CD8-positive, alpha-beta memory T cell (primary cell): ENCODE results near the gene TSC22D4. TPM values are rescaled to one million over a fixed set of nuclear protein-coding genes. Genes with fewer than 3 reads are reported as not detected.

Experiments
- CTCF ChIA-PET: fragments of 350-600 bp; sonication (Branson Sonifier 250); formaldehyde crosslinking; loops from one replicate; lab custom pipeline; 2021; ENCODE audit warnings: antibody characterized with exemption; lab: Charles Lee
- POLR2A ChIA-PET: fragments of 350-600 bp; sonication (Branson Sonifier 250); formaldehyde crosslinking; loops from one replicate; lab custom pipeline; 2021; ENCODE audit warnings: antibody characterized with exemption; lab: Charles Lee
- DNase-seq, 5 donors: peaks; one replicate each; pipeline versions ENCODE4 v3.0.0 to v3.0.0-alpha.2; 2020 to 2022; ENCODE audit warnings: mixed read lengths in 1 of 5
- H3K27ac ChIP-seq: one replicate; pipeline ENCODE4 v1.7.0; 2013; ENCODE audit warnings: low read depth, mild to moderate bottlenecking, low read length, moderate library complexity
- H3K27me3 ChIP-seq: 2 replicates; pipeline ENCODE4 v1.7.0; 2013; ENCODE audit warnings: low read length, mild to moderate bottlenecking; ENCODE audit not compliant: insufficient read depth, poor library complexity, severe bottlenecking
- H3K36me3 ChIP-seq: 2 replicates; pipeline ENCODE4 v1.7.0; 2013; ENCODE audit warnings: mild to moderate bottlenecking, low read length, moderate library complexity; ENCODE audit not compliant: insufficient read depth
- H3K4me1 ChIP-seq: 2 replicates; pipeline ENCODE4 v1.7.0; 2013; ENCODE audit warnings: mild to moderate bottlenecking, low read length, moderate library complexity; ENCODE audit not compliant: insufficient read depth
- H3K4me3 ChIP-seq: 2 replicates; pipeline ENCODE4 v1.7.0; 2013; ENCODE audit warnings: mild to moderate bottlenecking, low read length
- H3K9me3 ChIP-seq: 2 replicates; pipeline ENCODE4 v1.7.0; 2013; ENCODE audit warnings: mild to moderate bottlenecking, low read length
- H3K27ac Mint-ChIP-seq, 8 donors: one replicate each; pipeline ENCODE4 v1.8.0; 2020 to 2021; ENCODE audit warnings: mixed read lengths in 8 of 8, mild to moderate bottlenecking in 6 of 8, inconsistent platforms in 3 of 8, moderate library complexity in 3 of 8
- H3K27me3 Mint-ChIP-seq, 2 donors: one replicate each; pipeline ENCODE4 v1.8.0; 2020 to 2021; ENCODE audit warnings: mixed read lengths in 2 of 2, mild to moderate bottlenecking in 1 of 2, moderate library complexity in 1 of 2
- H3K36me3 Mint-ChIP-seq, 3 donors: one replicate each; pipeline ENCODE4 v1.8.0; 2020 to 2021; ENCODE audit warnings: mixed read lengths in 3 of 3, inconsistent platforms in 1 of 3, mild to moderate bottlenecking in 1 of 3
- H3K4me1 Mint-ChIP-seq, 3 donors: one replicate each; pipeline ENCODE4 v1.8.0; 2020 to 2021; ENCODE audit warnings: mixed read lengths in 3 of 3, inconsistent platforms in 1 of 3, mild to moderate bottlenecking in 1 of 3
- H3K4me3 Mint-ChIP-seq, 7 donors: one replicate each; pipeline ENCODE4 v1.8.0; 2020 to 2021; ENCODE audit warnings: mixed read lengths in 7 of 7, mild to moderate bottlenecking in 6 of 7, moderate library complexity in 4 of 7, inconsistent platforms in 2 of 7
- H3K9me3 Mint-ChIP-seq, 5 donors: one replicate each; pipeline ENCODE4 v1.8.0; 2020 to 2022; ENCODE audit warnings: mixed read lengths in 5 of 5, mild to moderate bottlenecking in 3 of 5, moderate library complexity in 2 of 5, inconsistent platforms in 1 of 5
- polyA plus RNA-seq: library from polyadenylated mRNA; unstranded; fragments of 300-500 nt; fragmentation: Illumina TruSeq; gene quantifications from one replicate; pipeline ENCODE4 v1.2.3, GENCODE V29; 2021
- total RNA-seq, 2 experiments: library from RNA; stranded (reverse); gene quantifications; one replicate each; pipeline ENCODE4 v1.2.3, GENCODE V29; 2021

TSC22D4 gene
- total and polyA plus RNA-seq, 3 experiments from 2014 or later, result 40.5 to 99.1 (median 96.2) TPM

DNA sequence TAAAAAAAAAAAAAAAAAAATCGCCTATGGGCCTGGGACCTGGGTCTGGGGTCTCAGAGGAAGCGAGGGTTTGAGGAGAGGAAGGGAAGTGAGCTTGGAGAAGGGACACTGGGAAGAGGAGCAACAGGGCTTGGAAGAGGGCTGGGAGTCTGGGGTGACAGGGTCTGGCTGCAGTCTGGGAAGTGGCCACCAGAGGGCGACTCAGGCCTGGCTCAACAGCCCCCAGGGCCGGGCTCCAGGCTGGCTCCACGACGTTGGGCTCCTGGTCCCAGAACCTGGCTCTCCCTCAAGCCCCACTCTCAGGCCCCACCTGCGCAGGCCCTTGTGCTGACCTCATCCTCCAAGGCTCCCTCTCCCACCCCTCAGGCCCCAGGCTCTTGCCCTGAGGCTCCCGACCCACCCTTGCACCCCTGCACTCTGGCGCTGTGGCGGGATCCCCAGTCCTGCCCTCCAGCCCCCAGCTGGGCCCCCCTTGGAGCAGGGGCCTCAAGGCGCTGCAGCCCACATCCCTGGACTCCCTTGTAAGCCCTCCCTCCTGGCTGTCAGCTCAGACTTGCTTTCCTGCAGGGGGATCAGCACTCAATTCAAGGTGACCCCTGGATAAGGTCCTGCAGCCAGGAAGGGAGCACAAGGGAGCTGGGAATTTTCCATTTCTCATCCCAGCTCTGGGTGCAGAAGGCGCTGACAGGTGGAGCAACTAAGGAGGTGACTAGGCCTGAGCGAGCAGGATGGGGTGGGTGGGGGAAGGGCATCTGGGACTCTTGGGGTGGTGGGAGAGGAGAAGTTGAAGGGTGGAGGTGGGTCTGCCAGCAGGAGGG lies 9.6 kb downstream of the TSC22D4 start:
- ChIA-PET POLR2A (interaction anchor here (0.6 to 2.2 kb wide), 7 partner anchors 8 to 90 kb away, joined by 3 to 13 read pairs (median 3); no protein-coding TSS in a partner anchor), CTCF (interaction anchor here (0.6 to 4.9 kb wide), 31 partner anchors 8 to 381 kb away, joined by 3 to 82 read pairs (median 4); partner anchors contain the start of genes FBXO24, LRCH4, NYAP1 and POP7)
- Histone ChIP-seq H3K27me3 (no peaks in the 10 kb centered on the region), H3K36me3 (peaks cover 21% of the 10 kb centered on the region), H3K4me1 (peaks cover 24% of the 10 kb centered on the region), H3K27ac (no peak overlapping the region), H3K4me3 (no peak overlapping the region), H3K9me3 (no peaks in the 10 kb centered on the region)
- no peaks in the 10 kb centered on the region for H3K9me3 Mint-ChIP-seq
- peak overlapping the region in 7 of 8 donors; percentile 64 to 83 (median 70) for H3K27ac Mint-ChIP-seq
- H3K4me3 Mint-ChIP-seq, result no peak overlapping the region
- peaks cover 17 to 46% (median 31%) of the 10 kb centered on the region in 3 donors for H3K4me1 Mint-ChIP-seq
- H3K36me3 Mint-ChIP-seq, result peaks cover 0 to 63% (median 2%) of the 10 kb centered on the region in 3 donors
- DNase-seq, result peak; percentile 69 to 86 (median 80)
- no peaks in the 10 kb centered on the region for H3K27me3 Mint-ChIP-seq

DNA sequence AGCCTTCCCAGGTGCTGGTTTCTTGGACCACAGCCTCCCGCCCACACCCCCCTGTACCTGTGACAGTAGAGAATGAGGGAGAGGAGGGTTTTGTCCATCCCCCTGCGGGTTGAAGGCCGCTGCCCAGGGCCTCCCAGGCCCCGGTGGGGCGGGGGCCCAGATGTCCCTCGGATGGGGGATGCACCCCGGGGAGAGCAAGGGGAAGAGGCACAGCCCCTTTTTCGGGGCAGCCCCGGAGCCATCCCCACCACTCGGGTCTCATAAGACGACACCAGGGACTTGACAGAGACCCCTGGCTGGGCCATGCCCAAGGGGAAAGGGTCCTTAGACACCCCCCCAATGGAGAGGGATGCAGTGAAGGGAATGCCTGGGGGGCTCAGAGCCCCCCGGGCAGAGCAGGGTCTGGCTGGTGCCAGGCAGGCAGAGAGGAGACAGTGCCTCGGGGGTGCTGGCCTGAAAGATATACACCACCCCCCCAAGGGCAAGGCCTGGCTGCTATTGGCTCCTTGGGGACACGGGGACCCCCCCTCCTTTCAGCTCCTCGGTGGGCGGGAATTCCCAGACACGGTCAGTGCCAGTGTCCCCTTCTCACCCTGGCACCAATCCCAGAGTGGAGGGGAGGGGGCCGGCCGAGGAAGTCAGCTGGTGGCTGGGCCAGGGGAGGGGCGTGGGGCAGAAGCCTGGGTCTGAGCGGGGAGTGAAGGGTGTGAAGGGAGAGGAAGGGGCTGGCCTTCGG lies 11.2 kb downstream of the TSC22D4 start:
- DNase-seq, result no peak
- no peak overlapping the region for H3K4me3 ChIP-seq
- H3K27ac Mint-ChIP-seq, result no peak overlapping the region
- H3K27me3 ChIP-seq, result no peaks in the 10 kb centered on the region
- peaks cover 0 to 60% (median 2%) of the 10 kb centered on the region in 3 donors for H3K36me3 Mint-ChIP-seq
- H3K36me3 ChIP-seq, result peaks cover 14% of the 10 kb centered on the region
- peaks cover 8 to 30% (median 17%) of the 10 kb centered on the region in 3 donors for H3K4me1 Mint-ChIP-seq
- no peaks in the 10 kb centered on the region for H3K27me3 Mint-ChIP-seq
- ChIA-PET CTCF (interaction anchor here (2.8 to 4.9 kb wide), 6 partner anchors 13 to 118 kb away, joined by 9 to 82 read pairs (median 20); partner anchors contain the start of genes FBXO24, LRCH4, NYAP1 and TSC22D4), POLR2A (interaction anchor here (2.2 kb wide), 1 partner anchor 92 kb away, joined by 13 read pairs; no protein-coding TSS in a partner anchor)
- H3K9me3 ChIP-seq, result no peaks in the 10 kb centered on the region
- no peak overlapping the region for H3K27ac ChIP-seq
- peaks cover 9% of the 10 kb centered on the region for H3K4me1 ChIP-seq
- no peaks in the 10 kb centered on the region for H3K9me3 Mint-ChIP-seq
- no peak overlapping the region for H3K4me3 Mint-ChIP-seq

DNA sequence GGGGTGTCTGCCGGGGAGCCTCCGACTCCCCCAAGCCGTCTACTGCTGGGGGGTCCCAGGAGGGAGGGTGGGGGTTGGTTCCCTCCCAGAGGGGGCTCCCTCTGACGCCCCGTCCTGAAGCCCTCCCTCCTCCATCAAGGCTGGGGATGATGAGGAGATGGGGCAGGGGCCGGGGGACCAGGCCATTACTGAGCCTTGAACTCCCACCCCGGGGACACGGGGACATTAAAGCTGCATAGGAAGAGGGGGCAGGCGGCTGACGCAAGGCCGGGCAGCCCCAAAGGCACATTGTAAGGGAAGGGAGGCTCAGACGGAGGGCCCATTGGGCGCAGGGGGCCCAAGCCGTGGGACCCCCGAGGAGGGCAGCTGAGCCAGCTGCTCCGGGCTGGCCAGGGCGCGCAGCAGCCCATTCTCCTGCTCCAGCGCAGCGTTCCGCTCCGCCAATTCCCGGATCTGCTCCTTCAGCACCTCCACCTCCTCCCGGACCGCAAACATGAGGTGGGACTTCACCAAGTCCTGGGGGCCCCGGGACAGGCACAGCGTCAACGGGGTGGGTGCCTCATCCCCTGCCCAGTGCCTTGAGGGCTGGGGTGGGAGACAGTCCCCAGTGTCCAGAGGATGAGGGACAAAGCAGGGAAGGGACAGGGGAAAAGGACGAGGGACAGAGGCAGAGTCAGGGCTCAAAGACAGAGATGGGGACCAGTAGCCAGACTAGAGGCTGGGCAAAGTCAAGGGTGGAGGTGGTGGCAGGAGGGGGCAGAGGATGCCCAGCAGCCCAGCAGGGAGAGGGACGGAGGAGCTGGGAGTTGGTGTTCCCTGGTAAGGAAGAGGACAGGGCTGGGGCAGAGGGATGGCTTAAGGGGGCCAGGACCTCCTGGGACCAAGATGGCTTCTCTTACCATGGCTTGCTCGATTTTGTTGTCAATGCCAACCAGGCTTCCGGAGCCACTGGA lies 12.1 kb downstream of the TSC22D4 start:
- Mint-ChIP-seq H3K36me3 (peaks cover 0 to 57% (median 2%) of the 10 kb centered on the region in 3 donors), H3K9me3 (no peaks in the 10 kb centered on the region), H3K4me3 (no peak overlapping the region), H3K27ac (no peak overlapping the region), H3K27me3 (no peaks in the 10 kb centered on the region), H3K4me1 (peaks cover 8 to 26% (median 15%) of the 10 kb centered on the region in 3 donors)
- Histone ChIP-seq H3K27me3 (no peaks in the 10 kb centered on the region), H3K9me3 (no peaks in the 10 kb centered on the region), H3K36me3 (peaks cover 14% of the 10 kb centered on the region), H3K4me1 (peaks cover 7% of the 10 kb centered on the region), H3K4me3 (no peak overlapping the region), H3K27ac (no peak overlapping the region)
- DNase-seq, result no peak
- ChIA-PET CTCF (interaction anchor here (2.3 to 4.9 kb wide), 3 partner anchors 13 to 93 kb away, joined by 14 to 82 read pairs (median 36); partner anchors contain the start of genes NYAP1 and TSC22D4), POLR2A (no interaction called here)

DNA sequence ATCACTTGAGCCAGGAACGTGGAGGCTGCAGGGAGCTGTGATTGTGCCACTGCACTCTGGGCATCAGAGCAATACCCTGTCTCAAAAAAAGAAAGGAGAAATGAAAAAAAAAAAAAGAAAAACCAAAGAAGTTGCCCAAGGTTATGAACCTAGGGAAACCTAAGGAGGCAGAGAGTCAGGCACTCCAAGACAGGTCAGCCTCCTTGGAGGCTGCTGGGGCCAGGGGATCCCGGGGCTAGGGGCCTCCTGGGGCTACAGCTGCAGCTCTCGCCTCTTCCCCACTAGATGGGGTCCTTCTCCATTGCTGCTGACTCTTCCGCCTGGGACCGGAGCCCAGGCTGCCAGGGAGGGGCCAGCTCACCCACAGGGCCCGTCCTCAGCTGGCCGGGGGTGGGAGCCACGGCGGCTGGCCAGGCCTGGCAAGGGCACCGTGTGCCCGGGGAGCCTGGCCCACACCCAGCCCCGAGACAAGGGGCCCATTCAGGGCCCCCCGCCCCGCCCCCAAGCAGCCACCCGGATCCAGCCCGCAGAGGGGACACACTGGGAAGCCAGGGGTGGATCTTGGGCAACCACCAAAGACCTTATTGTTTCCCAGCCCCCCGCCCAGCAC lies 13.2 kb downstream of the TSC22D4 start:
- Histone ChIP-seq H3K4me1 (peaks cover 7% of the 10 kb centered on the region), H3K27ac (no peak overlapping the region), H3K4me3 (no peak overlapping the region), H3K27me3 (no peaks in the 10 kb centered on the region), H3K36me3 (peaks cover 14% of the 10 kb centered on the region), H3K9me3 (no peaks in the 10 kb centered on the region)
- Mint-ChIP-seq H3K9me3 (no peaks in the 10 kb centered on the region), H3K27ac (peak overlapping the region in 3 of 8 donors; percentile 35 to 83 (median 47)), H3K4me3 (no peak overlapping the region), H3K27me3 (no peaks in the 10 kb centered on the region), H3K36me3 (peaks cover 0 to 59% (median 3%) of the 10 kb centered on the region in 3 donors), H3K4me1 (peaks cover 6 to 22% (median 14%) of the 10 kb centered on the region in 3 donors)
- POLR2A ChIA-PET, result interaction anchor here (0.5 to 1.1 kb wide), 6 partner anchors 11 to 352 kb away, joined by 3 to 9 read pairs (median 3); partner anchors contain the start of gene TSC22D4
- DNase-seq, result no peak
- CTCF ChIA-PET, result interaction anchor here (0.7 to 2.9 kb wide), 7 partner anchors 11 to 98 kb away, joined by 3 to 14 read pairs (median 4); partner anchors contain the start of gene TSC22D4

DNA sequence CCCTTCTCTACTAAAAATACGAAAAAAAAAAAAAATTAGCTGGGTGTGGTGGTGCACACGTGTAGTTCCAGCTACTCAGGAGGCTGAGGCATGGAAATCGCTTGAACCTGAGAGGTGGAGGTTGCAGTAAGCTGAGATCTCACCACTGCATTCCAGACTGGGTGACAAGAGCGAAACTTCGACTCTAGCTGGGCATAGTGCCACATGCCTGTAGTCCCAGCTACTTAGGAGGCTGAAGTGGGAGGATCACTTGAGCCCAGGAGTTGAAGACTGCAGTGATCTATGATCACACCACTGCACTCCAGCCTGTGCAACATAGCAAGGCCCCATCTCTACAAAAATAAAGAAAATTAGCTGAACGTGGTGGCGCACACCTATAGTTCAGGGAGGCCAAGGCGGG lies 13.7 kb downstream of the TSC22D4 start:
- POLR2A ChIA-PET, result interaction anchor here (0.5 to 1.1 kb wide), 7 partner anchors 11 to 352 kb away, joined by 3 to 9 read pairs (median 3); partner anchors contain the start of gene TSC22D4
- no peaks in the 10 kb centered on the region for H3K9me3 ChIP-seq
- Mint-ChIP-seq H3K4me1 (peaks cover 6 to 17% (median 9%) of the 10 kb centered on the region in 3 donors), H3K9me3 (no peaks in the 10 kb centered on the region), H3K36me3 (peaks cover 0 to 60% (median 3%) of the 10 kb centered on the region in 3 donors), H3K27me3 (no peaks in the 10 kb centered on the region), H3K4me3 (no peak overlapping the region), H3K27ac (peak overlapping the region in 3 of 8 donors; percentile 35 to 83 (median 47))
- H3K36me3 ChIP-seq, result peaks cover 14% of the 10 kb centered on the region
- DNase-seq, result no peak
- H3K27me3 ChIP-seq, result no peaks in the 10 kb centered on the region
- H3K4me3 ChIP-seq, result no peak overlapping the region
- no peak overlapping the region for H3K27ac ChIP-seq
- H3K4me1 ChIP-seq, result peaks cover 7% of the 10 kb centered on the region
- CTCF ChIA-PET, result interaction anchor here (0.7 to 2.9 kb wide), 7 partner anchors 11 to 98 kb away, joined by 3 to 14 read pairs (median 4); partner anchors contain the start of gene TSC22D4

DNA sequence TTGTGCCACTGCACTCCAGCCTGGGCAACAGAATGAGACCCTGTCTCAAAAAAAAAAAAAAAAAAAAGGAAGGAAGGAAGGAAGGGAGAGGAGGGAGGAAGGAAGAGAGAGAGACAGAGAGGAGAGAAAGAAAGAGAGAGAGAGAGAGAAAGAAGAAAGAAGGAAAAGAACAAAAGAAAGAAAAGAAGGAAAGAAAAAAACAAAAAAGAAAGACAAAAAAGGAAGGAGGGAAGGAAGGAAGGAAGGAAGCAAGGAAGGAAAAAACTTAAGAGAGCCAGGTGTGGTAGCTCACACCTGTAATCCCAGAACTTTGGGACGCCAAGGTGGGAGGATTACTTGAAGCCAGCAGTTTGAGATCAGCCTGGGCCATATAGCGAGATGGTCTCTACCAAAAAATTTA lies 14.2 kb downstream of the TSC22D4 start:
- no peak overlapping the region for H3K27ac ChIP-seq
- Mint-ChIP-seq H3K9me3 (no peaks in the 10 kb centered on the region), H3K27ac (peak overlapping the region in 2 of 8 donors; percentile 63 to 72), H3K4me3 (no peak overlapping the region), H3K4me1 (peaks cover 3 to 12% (median 6%) of the 10 kb centered on the region in 3 donors), H3K27me3 (no peaks in the 10 kb centered on the region), H3K36me3 (peaks cover 0 to 58% (median 3%) of the 10 kb centered on the region in 3 donors)
- ChIA-PET POLR2A (interaction anchor here (0.7 to 0.9 kb wide), 3 partner anchors 34 to 205 kb away, joined by 3 to 9 read pairs (median 3); no protein-coding TSS in a partner anchor), CTCF (interaction anchor here (0.7 to 2.9 kb wide), 7 partner anchors 10 to 99 kb away, joined by 3 to 14 read pairs (median 4); no protein-coding TSS in a partner anchor)
- no peak for DNase-seq
- H3K4me1 ChIP-seq, result peaks cover 7% of the 10 kb centered on the region
- peaks cover 14% of the 10 kb centered on the region for H3K36me3 ChIP-seq
- no peaks in the 10 kb centered on the region for H3K27me3 ChIP-seq
- H3K4me3 ChIP-seq, result no peak overlapping the region
- H3K9me3 ChIP-seq, result no peaks in the 10 kb centered on the region
